Vagina (tissue), 2 donors: ENCODE data around the gene CYBB.

Source experiments
- CTCF ChIP-seq, 3 experiments: fragments of 450-650 bp in 2 of 3; fragments of 200-600 bp in 1 of 3; sonication (generic) in 1 of 3; IDR thresholded peaks; one replicate each; pipeline ENCODE4 v1.5.1; 2017 to 2019; ENCODE audit warnings: antibody characterized with exemption in 3 of 3, mild to moderate bottlenecking in 2 of 3, moderate library complexity in 2 of 3
- POLR2A ChIP-seq, 2 donors: fragments of 450-650 bp; IDR thresholded peaks; one replicate each; pipeline ENCODE4 v1.6.1; 2017; ENCODE audit warnings: antibody characterized with exemption in 2 of 2, mild to moderate bottlenecking in 2 of 2, moderate library complexity in 2 of 2
- POLR2AphosphoS5 ChIP-seq, 2 donors: sonication (generic); formaldehyde crosslinking; IDR thresholded peaks; one replicate each; pipeline ENCODE4 v1.9.0; 2017; ENCODE audit warnings: antibody characterized with exemption in 2 of 2, mild to moderate bottlenecking in 2 of 2, low read depth in 1 of 2; ENCODE audit not compliant: insufficient read depth in 1 of 2

DNA sequence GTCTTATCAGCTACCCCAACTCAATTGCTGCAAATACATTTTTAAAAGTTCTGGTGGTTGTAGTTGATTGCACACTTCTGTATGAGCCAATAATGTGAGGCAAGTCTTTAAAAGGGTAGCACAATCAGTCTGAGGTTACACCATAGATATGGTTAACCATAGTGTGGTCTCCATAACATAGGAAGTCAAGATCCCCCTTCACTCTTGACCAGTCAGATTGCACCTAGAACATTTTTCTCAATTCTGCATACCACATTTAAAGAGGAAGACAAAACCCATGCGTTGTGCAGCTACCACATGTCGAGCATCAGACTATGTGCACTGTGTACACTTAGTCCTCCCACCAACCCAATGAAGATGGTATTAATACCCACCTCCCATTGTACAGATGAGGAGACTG, 26.5 kb upstream of the CYBB start:
- TF ChIP-seq POLR2A (IDR thresholded peaks at IDR 0.05) (no peak), CTCF (IDR thresholded peaks at IDR 0.05) (no peak), POLR2AphosphoS5 (IDR thresholded peaks at IDR 0.05; ENCODE audit: insufficient read depth in 1 of 2, low read depth in 1 of 2) (no peak)
